Ovary (tissue), 9 donors: Measurements from ENCODE around the gene TRIP13. TPM values are rescaled to one million over a fixed set of nuclear protein-coding genes. Genes with fewer than 3 reads are reported as not detected.

Experiments used
- DNase-seq, 5 donors: peaks; one replicate each; pipeline ENCODE4 v3.0.0-alpha.2; 2019 to 2020
- H3K27ac ChIP-seq, 2 donors: fragments of 200-600 bp; one replicate each; pipeline versions ENCODE4 v1.5.1 to v1.8.0; 2019 to 2022
- H3K27me3 ChIP-seq: fragments of 200-600 bp; one replicate; pipeline ENCODE4 v1.8.0; 2022
- H3K36me3 ChIP-seq: fragments of 200-600 bp; sonication (generic); one replicate; pipeline ENCODE4 v1.5.1; 2019
- H3K4me1 ChIP-seq: one replicate; pipeline ENCODE4 v1.8.1; 2013; ENCODE audit warnings: mild to moderate bottlenecking, moderate library complexity; ENCODE audit not compliant: insufficient read depth
- H3K4me3 ChIP-seq: fragments of 200-600 bp; sonication (generic); one replicate; pipeline ENCODE4 v1.5.1; 2017
- H3K9me3 ChIP-seq, 2 donors: fragments of 200-600 bp in 1 of 2; sonication (generic) in 1 of 2; one replicate each; pipeline versions ENCODE4 v1.5.1 to v1.8.1; 2013 to 2019; ENCODE audit warnings: mild to moderate bottlenecking in 1 of 2, moderate library complexity in 1 of 2
- CTCF ChIP-seq, 3 donors: fragments of 450-650 bp in 2 of 3; fragments of 200-600 bp in 1 of 3; IDR thresholded peaks; one replicate each; pipeline versions ENCODE4 v1.5.1 to v1.8.0; 2016 to 2022; ENCODE audit warnings: antibody characterized with exemption in 3 of 3, mild to moderate bottlenecking in 1 of 3
- EP300 ChIP-seq: sonication (generic); formaldehyde crosslinking; IDR thresholded peaks from one replicate; pipeline ENCODE4 v1.6.1; 2017; ENCODE audit warnings: antibody characterized with exemption
- POLR2A ChIP-seq: fragments of 450-650 bp; IDR thresholded peaks from one replicate; pipeline ENCODE4 v1.6.1; 2017; ENCODE audit warnings: antibody characterized with exemption, mild to moderate bottlenecking, moderate library complexity
- WGBS, 3 donors: extraction: QIAGEN DNeasy Blood & Tissue Kit in 1 of 3; methylation state at CpG; one replicate each; pipeline versions ENCODE4 v1.1.5 to v1.1.7; 2013 to 2017; 5-methylcytosine and 5-hydroxymethylcytosine counted together
- intact Hi-C, 4 donors: fragments of 100-400 bp; cut with DNase I; formaldehyde crosslinking; loops; one replicate each; pipeline versions ENCODE4 v1.11.0 to v1.15.1; 2022 to 2023
- polyA plus RNA-seq, 2 donors: library from polyadenylated mRNA; stranded (reverse); fragments of 200-250 nt in 1 of 2; fragments of 350-450 nt in 1 of 2; fragmentation: Illumina TruSeq in 1 of 2; extraction: RNeasy Lipid Tissue Mini Kit (QIAGEN cat#74804) in 1 of 2; gene quantifications; one replicate each; pipeline ENCODE4 v1.2.3, GENCODE V29; 2013 to 2014
- total RNA-seq, 7 donors: library from RNA; depleted of rRNA in 2 of 7; stranded (reverse); fragments of >200 nt in 2 of 7; fragmentation: NEBNext Ultra II Directional in 3 of 7; extraction: Animal tissue kit (Norgen Biotek cat#: 25700) in 3 of 7; gene quantifications; one replicate each; pipeline versions ENCODE4 v1.1.0 to v1.2.4, GENCODE V29; 2016 to 2023
- donor health status: DM: no; HTN: no; CAD: no; lungs with moderate emphysema.
- donor health status: DM: no; HTN: no; CAD: no.
- donor health status: Bipolar disorder and iron deficiency.
- donor health status: DM: yes; HTN: yes; CAD: no.
- donor health status: DM: no; HTN: no; CAD: no.
- donor health status: DM: yes; HTN: yes; CAD: no.

The TRIP13 gene
- total and polyA plus RNA-seq, 9 donors, result 1.3 to 3.9 (median 2.0) TPM

- no peak for TF ChIP-seq EP300
- no peak for TF ChIP-seq CTCF (IDR thresholded peaks at IDR 0.05)
- TF ChIP-seq POLR2A, result no peak
- DNase-seq, result peak in 1 of 5 donors; percentile 7
- no peak overlapping the region for H3K27ac ChIP-seq
- no peaks in the 10 kb centered on the region for H3K27me3 ChIP-seq
- 86 to 92% (median 88%) methylated on average over 11 of the region's 11 CpGs for WGBS, 3 donors
- H3K36me3 ChIP-seq, result no peaks in the 10 kb centered on the region
- intact Hi-C loops, result no loop called here
- no peaks in the 10 kb centered on the region for H3K9me3 ChIP-seq
- no peaks in the 10 kb centered on the region for H3K4me1 ChIP-seq
- no peak overlapping the region for H3K4me3 ChIP-seq
Measured at GRCh38 chr5:858726-859125, 34.0 kb upstream of the TRIP13 start.

GRCh38 chr5:859391-859790 is 33.3 kb upstream of the TRIP13 start:
- H3K27ac ChIP-seq, result no peak overlapping the region
- TF ChIP-seq POLR2A (no peak), EP300 (no peak), CTCF (IDR thresholded peaks at IDR 0.05) (no peak)
- intact Hi-C loops, result no loop called here
- no peaks in the 10 kb centered on the region for H3K9me3 ChIP-seq
- H3K36me3 ChIP-seq, result no peaks in the 10 kb centered on the region
- WGBS, 3 donors, result 29 to 52% (median 36%) methylated on average over 16 of the region's 16 CpGs
- H3K27me3 ChIP-seq, result no peaks in the 10 kb centered on the region
- H3K4me1 ChIP-seq, result peaks cover under 1% of the 10 kb centered on the region
- no peak overlapping the region for H3K4me3 ChIP-seq
- DNase-seq, result no peak

DNA sequence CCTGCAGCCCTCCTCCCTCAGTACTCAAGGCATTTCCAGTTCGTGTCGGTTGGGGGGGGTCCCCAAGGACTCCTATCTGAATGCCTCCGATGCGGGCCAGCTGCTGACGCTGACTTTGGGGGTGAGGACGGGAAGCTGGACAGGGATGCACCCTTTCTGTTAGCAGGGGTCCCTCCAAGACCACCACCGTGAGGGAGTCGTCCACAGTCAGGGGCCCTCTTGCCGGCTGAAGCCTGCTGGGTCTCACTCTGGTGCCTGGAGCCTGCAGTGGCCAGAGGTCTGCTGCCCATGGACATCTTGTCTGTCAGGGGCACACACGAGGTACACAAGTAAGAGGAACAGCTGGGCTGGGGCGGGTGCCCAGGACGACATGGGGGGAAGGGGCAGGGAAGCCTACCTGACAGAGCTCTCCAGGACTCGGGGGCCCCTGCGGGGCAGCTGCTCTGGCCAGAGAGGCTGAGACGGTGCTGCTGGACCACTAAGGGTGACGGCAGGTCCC is 32.8 kb upstream of the TRIP13 start:
- DNase-seq, result no peak
- Histone ChIP-seq H3K9me3 (no peaks in the 10 kb centered on the region), H3K27me3 (no peaks in the 10 kb centered on the region), H3K4me3 (no peak overlapping the region), H3K4me1 (peaks cover 3% of the 10 kb centered on the region), H3K27ac (no peak overlapping the region), H3K36me3 (no peaks in the 10 kb centered on the region)
- TF ChIP-seq POLR2A (no peak), CTCF (IDR thresholded peaks at IDR 0.05) (no peak), EP300 (no peak)
- intact Hi-C loops, result no loop called here
- WGBS, 3 donors, result 52 to 67% (median 62%) methylated on average over 16 of the region's 16 CpGs

- no peaks in the 10 kb centered on the region for H3K27me3 ChIP-seq
- H3K4me1 ChIP-seq, result peaks cover 10% of the 10 kb centered on the region
- DNase-seq, result no peak
- TF ChIP-seq EP300, result no peak
- no peak for TF ChIP-seq CTCF (IDR thresholded peaks at IDR 0.05)
- TF ChIP-seq POLR2A, result no peak
- WGBS, 3 donors, result 88 to 91% (median 88%) methylated on average over 15 of the region's 15 CpGs
- no peak overlapping the region for H3K4me3 ChIP-seq
- H3K9me3 ChIP-seq, result no peaks in the 10 kb centered on the region
- intact Hi-C loops, result no loop called here
- H3K36me3 ChIP-seq, result no peaks in the 10 kb centered on the region
- no peak overlapping the region for H3K27ac ChIP-seq
Measured at GRCh38 chr5:860506-861150, 32.1 kb upstream of the TRIP13 start.
